Bronchial epithelial cell (primary cell): ENCODE measurements around the gene MTFMT. TPM values are rescaled to one million over a fixed set of nuclear protein-coding genes. Genes with fewer than 3 reads are reported as not detected.

ENCODE experiments used
- DNase-seq: peaks from one replicate; pipeline ENCODE4 v3.0.0-alpha.2; 2010; ENCODE audit warnings: low read depth
- FAIRE-seq: peaks from 2 replicates; lab custom pipeline; 2011; peaks lifted over from hg19 to GRCh38; lab: Jason Lieb, UNC
- H3K27me3 ChIP-seq: 2 replicates; pipeline ENCODE4 v1.5.1; 2011; ENCODE audit warnings: low read length; ENCODE audit not compliant: control insufficient read depth, insufficient read depth
- H3K36me3 ChIP-seq: 2 replicates; pipeline ENCODE4 v1.5.1; 2011; ENCODE audit warnings: low read length; ENCODE audit not compliant: control insufficient read depth, insufficient read depth
- H3K4me3 ChIP-seq: 2 replicates; pipeline ENCODE4 v1.5.1; 2011; ENCODE audit warnings: mild to moderate bottlenecking, low read depth, low read length, control low read depth
- CTCF ChIP-seq: IDR thresholded peaks from 2 replicates; pipeline ENCODE4 v1.5.1; 2011; ENCODE audit warnings: mild to moderate bottlenecking, moderate library complexity, low read length, control low read depth, inconsistent platforms; ENCODE audit not compliant: insufficient read depth, severe bottlenecking
- total RNA-seq: library from RNA; depleted of rRNA; stranded (reverse); fragments of >200 nt; gene quantifications from 2 replicates; pipeline ENCODE4 v1.2.1, GENCODE V29; 2014

The MTFMT gene
- total RNA-seq, 1 donor from 2014 or later: 17.4 TPM

GRCh38 chr15:65038836-65039235, 9.4 kb upstream of the MTFMT start:
- Histone ChIP-seq H3K27me3 (no peaks in the 10 kb centered on the region), H3K4me3 (no peak overlapping the region), H3K36me3 (no peaks in the 10 kb centered on the region)
- no peak for TF ChIP-seq CTCF
- DNase-seq (no peak), FAIRE-seq (no peak)

GRCh38 chr15:65038428-65038827, 9.0 kb upstream of the MTFMT start:
- FAIRE-seq (no peak), DNase-seq (no peak)
- no peak for TF ChIP-seq CTCF
- Histone ChIP-seq H3K36me3 (no peaks in the 10 kb centered on the region), H3K27me3 (no peaks in the 10 kb centered on the region), H3K4me3 (no peak overlapping the region)

- FAIRE-seq (no peak), DNase-seq (no peak)
Measured at GRCh38 chr15:65037309-65037708, 7.9 kb upstream of the MTFMT start.

GRCh38 chr15:65034719-65035118, 5.3 kb upstream of the MTFMT start:
- TF ChIP-seq CTCF: no peak
- no peak for FAIRE-seq

More at GRCh38 chr15:65037309-65037708, 7.9 kb upstream of the MTFMT start:
- Histone ChIP-seq H3K27me3 (no peaks in the 10 kb centered on the region), H3K4me3 (no peak overlapping the region), H3K36me3 (no peaks in the 10 kb centered on the region)
- TF ChIP-seq CTCF: no peak

GRCh38 chr15:65033659-65034269, 4.3 kb upstream of the MTFMT start:
- peak; percentile 64 for TF ChIP-seq CTCF
- H3K27me3 ChIP-seq: no peaks in the 10 kb centered on the region
- peak; percentile 55 for DNase-seq
- no peak for FAIRE-seq
- no peaks in the 10 kb centered on the region for H3K36me3 ChIP-seq
- H3K4me3 ChIP-seq: no peak overlapping the region

More at GRCh38 chr15:65034719-65035118, 5.3 kb upstream of the MTFMT start:
- no peaks in the 10 kb centered on the region for H3K27me3 ChIP-seq
- H3K36me3 ChIP-seq: no peaks in the 10 kb centered on the region
- DNase-seq: no peak
- no peak overlapping the region for H3K4me3 ChIP-seq
